ENCODE measurements around the gene NDUFV1.
"Not testable (repeated sequence)": the region's sequence is repeated elsewhere in the genome, so short reads cannot be mapped to it uniquely, and the experiment has no call there.

NDUFV1 gene

DNA sequence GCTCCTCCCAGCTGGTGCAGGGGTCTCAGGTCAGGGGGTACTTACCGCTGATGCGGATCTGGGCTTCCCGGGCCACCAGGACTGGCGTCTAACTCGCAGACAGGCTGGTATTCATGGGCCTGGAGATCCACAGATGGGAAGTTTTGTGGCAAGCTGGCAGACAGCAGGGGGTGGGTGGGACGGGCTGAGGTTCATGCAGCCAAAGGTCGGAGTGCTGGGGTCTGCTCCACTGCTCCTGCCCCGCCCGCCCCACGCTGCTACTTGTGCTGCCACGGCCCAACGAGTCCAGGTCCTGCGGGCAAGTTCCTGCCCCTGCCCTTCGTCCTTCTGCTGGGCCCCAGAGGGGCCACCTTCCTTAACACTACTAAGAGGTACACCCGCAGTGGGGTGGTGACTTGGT is 40.7 kb downstream of the NDUFV1 start:
- no peak overlapping the region for H3K4me3 ChIP-seq (ENCODE audit: low read depth in 1 of 2, low read length in 2 of 2)
- H3K27me3 ChIP-seq (ENCODE audit: control insufficient read depth in 1 of 2, insufficient read depth in 2 of 2, low read length in 2 of 2), result peaks cover 0 to 4% of the 10 kb centered on the region in 2 donors
- no peaks in the 10 kb centered on the region for H3K36me3 ChIP-seq (ENCODE audit: insufficient read depth, low read length)
- no peak overlapping the region for H3K27ac ChIP-seq (ENCODE audit: low read depth, low read length)
- no peaks in the 10 kb centered on the region for H3K9me3 ChIP-seq (ENCODE audit: low read length)
- H3K9ac ChIP-seq (ENCODE audit: low read length), result no peak overlapping the region
- no peaks in the 10 kb centered on the region for H3K4me1 ChIP-seq (ENCODE audit: insufficient read depth, low read length)

DNA sequence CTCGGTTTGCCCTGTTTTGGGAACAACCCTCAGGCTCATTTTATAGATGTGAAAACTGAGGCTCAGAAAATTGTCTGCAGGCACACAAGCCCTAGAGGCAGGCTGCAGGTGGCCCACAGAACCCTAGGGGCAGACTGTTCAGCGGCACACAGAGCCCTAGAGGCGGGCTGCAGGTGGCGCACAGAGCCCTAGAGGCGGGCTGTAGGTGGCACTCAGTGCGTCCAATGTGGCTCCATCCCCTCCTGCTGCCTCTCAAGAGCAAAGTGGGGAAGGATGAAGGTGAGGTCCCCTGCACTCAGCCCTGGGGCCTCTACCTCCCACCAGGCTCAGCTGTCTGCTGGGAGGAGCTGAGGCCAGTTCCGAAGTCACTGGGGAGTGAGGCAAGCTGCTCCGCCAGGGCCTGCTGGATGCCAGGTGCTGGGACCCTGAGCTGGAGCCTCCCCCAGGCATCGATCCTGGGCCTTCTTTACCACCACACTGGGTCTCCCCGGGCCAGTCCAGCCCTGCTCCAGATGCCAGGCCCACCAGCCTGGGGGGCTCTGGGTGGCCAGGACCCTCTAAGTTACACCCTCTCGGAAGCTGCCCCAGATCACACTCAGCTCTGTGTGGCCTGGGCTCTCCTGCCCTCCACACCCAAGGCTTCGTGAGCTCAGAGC is 41.5 kb downstream of the NDUFV1 start:
- no peak overlapping the region for H3K9ac ChIP-seq (ENCODE audit: low read length)
- no peak overlapping the region for H3K4me3 ChIP-seq (ENCODE audit: low read depth in 1 of 2, low read length in 2 of 2)
- no peaks in the 10 kb centered on the region for H3K4me1 ChIP-seq (ENCODE audit: insufficient read depth, low read length)
- no peaks in the 10 kb centered on the region for H3K36me3 ChIP-seq (ENCODE audit: insufficient read depth, low read length)
- H3K27me3 ChIP-seq (ENCODE audit: control insufficient read depth in 1 of 2, insufficient read depth in 2 of 2, low read length in 2 of 2), result peaks cover 0 to 4% of the 10 kb centered on the region in 2 donors
- no peak overlapping the region for H3K27ac ChIP-seq (ENCODE audit: low read depth, low read length)
- no peaks in the 10 kb centered on the region for H3K9me3 ChIP-seq (ENCODE audit: low read length)

DNA sequence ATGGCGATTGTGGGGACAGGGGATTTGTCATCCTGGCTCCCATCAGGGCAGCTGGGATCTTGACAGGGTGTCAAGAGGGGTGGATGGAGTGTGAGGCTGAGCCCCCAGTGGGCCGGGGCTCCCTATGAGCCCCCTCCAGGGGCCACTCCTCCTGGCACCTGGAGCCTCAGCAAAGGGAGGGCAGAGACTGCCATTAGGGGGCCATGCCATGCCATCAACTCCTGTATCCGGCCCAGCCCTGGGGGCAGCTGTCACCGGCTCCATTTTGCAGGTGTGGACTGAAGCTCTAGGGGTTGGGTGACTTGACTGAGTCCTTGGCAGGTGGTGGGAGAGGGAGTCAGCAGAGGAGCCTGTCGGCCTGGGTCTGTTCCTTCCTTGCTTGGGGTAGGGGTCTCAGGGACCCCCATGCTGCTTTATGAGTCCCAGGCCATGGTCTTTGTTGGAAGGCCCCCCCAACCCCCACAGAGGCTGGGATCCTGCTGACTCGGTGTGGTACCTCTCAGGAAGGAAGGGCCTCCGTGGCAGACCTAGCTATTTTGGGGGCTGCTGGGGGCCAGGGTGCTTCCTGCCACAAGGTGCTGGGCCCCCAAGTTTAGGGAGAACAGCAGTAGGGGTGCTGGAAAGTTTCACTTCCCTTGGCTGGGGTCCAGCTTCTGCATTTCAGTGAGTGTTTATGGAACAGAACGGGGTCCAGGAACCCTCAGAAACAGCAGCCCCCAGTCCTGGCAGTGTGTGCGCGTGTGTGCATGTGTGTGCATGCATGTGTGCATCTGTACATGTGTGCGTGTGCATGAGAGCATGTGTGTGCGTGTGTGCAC is 42.3 kb downstream of the NDUFV1 start:
- Histone ChIP-seq H3K27me3 (ENCODE audit: control insufficient read depth in 1 of 2, insufficient read depth in 2 of 2, low read length in 2 of 2) (peaks cover 0 to 4% of the 10 kb centered on the region in 2 donors), H3K4me1 (ENCODE audit: insufficient read depth, low read length) (no peaks in the 10 kb centered on the region), H3K36me3 (ENCODE audit: insufficient read depth, low read length) (no peaks in the 10 kb centered on the region), H3K9me3 (ENCODE audit: low read length) (no peaks in the 10 kb centered on the region), H3K9ac (ENCODE audit: low read length) (no peak overlapping the region), H3K4me3 (ENCODE audit: low read depth in 1 of 2, low read length in 2 of 2) (no peak overlapping the region), H3K27ac (ENCODE audit: low read depth, low read length) (no peak overlapping the region)

DNA sequence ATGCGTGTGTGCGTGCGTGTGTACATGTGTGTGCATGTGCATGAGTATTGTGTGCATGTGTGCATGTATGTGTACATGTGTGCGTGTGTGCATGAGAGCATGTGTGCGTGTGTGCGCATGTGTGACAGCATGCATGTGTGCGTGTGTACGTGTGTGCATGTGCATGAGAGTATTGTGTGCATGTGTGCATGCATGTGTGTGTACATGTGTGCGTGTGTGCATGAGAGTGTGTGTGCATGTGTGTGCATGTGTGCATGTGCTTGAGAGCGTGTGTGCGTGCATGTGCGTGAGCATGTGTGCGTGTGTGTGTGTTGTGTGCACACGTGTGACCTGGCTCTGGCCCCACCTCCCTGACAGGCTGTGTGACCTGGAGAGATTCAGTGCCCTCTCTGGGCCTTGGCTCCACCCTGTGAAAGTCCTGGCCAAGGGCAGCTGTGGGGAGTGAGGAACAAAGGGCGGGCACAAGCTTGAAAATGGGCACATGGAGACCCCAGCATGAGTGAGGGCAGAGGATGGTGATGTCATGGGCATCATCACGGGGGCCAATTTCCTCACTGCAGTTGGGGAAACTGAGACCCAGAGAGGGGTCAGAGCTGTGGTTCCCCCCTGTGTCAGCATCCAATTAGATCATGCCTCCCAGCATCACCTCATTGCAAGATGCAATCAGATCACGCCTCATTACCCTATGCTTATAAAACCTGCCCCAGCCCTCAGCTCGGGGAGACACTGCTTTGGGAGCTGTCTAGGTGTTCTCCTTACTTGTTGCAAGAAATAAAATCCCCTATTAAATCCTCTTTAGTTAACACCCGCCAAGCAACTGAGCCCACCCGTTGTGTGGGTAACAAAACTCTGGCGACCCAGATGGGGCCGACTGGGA is 43.1 kb downstream of the NDUFV1 start:
- Histone ChIP-seq H3K9me3 (ENCODE audit: low read length) (no peaks in the 10 kb centered on the region), H3K27me3 (ENCODE audit: control insufficient read depth in 1 of 2, insufficient read depth in 2 of 2, low read length in 2 of 2) (peaks cover 0 to 4% of the 10 kb centered on the region in 2 donors), H3K9ac (ENCODE audit: low read length) (no peak overlapping the region), H3K4me3 (ENCODE audit: low read depth in 1 of 2, low read length in 2 of 2) (peak overlapping the region in 1 of 2 donors; percentile 23), H3K36me3 (ENCODE audit: insufficient read depth, low read length) (no peaks in the 10 kb centered on the region), H3K4me1 (ENCODE audit: insufficient read depth, low read length) (no peaks in the 10 kb centered on the region), H3K27ac (ENCODE audit: low read depth, low read length) (no peak overlapping the region)

DNA sequence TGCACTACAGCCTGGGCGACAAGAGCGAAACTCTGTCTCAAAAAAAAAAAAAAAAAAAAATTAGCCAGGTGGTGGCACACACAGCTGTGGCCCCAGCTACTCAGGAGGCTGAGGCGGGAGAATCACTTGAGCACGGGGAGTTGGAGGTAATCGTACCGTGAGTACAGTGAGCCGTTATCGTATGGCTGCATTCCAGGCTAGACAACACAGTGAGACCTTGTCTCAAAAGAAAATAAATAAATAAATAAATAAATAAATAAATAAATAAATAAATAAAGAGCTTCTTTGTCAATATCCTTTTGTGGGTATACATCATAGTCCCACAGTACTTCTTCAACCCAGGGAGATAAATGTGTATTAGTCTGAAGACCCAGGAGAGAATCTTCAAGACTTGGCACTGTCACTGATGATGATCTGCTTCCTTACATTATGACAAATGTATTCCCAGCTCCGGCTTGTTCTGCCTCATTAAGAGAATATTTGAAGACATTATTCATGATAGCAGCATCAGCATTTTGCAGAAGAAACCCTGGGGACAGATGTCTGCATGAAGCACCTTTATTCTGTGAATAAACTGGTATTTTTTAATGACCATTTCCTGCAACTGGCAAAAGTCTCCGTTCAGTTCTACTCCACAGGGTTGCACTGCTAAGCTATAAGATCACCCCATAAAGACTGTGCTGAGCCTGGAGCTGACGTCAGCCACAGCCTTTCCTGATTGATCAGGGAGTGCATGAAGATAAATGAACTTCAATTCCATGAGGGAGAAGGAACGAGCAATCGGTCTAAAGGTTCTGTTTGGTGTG is 45.4 kb downstream of the NDUFV1 start:
- H3K4me1 ChIP-seq (ENCODE audit: insufficient read depth, low read length), result no peaks in the 10 kb centered on the region
- H3K9ac ChIP-seq (ENCODE audit: low read length), result no peak overlapping the region
- no peaks in the 10 kb centered on the region for H3K9me3 ChIP-seq (ENCODE audit: low read length)
- H3K27me3 ChIP-seq (ENCODE audit: control insufficient read depth in 1 of 2, insufficient read depth in 2 of 2, low read length in 2 of 2), result no peaks in the 10 kb centered on the region
- no peaks in the 10 kb centered on the region for H3K36me3 ChIP-seq (ENCODE audit: insufficient read depth, low read length)
- no peak overlapping the region for H3K27ac ChIP-seq (ENCODE audit: low read depth, low read length)
- H3K4me3 ChIP-seq (ENCODE audit: low read depth in 1 of 2, low read length in 2 of 2), result no peak overlapping the region

DNA sequence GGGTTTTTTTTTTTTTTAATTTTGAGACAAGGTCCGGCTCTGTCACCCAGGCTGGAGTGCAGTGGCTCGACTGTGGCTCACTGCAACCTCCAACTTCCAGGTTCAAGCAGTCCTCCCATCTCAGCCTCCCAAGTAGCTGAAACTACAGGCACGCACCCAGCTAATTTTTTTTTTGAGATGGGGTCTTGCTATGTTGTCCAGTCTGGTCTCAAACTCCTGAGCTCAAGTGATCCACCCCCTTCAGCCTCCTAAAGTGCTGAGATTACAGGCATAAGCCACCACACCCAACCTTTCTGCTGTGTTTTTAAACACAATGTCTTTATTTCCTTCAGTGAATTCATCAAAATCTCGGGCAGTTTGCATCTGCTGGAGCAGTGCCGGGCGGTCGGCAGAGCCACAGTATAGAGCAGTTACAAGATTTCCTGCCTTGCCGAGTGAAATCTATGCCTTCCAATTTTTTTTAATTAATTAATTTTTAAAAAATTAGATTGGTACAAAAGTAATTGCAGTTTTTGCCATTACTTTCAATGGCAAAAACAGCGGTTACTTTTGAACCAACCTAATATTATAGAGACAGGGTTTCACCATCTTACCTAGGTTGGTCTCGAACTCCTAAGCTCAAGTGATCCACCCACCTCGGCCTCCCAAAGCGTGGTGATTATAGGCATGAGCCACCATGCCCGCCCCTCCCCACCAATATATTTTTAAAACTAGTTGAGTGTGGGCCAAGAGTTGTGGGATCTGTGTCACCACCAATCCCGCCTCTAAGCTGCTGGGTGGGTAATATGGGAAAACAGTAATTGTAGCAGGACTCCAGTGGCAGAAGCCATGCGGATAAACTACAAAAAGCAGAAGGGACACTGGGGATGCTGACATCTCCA is 46.5 kb downstream of the NDUFV1 start:
- Histone ChIP-seq H3K36me3 (ENCODE audit: insufficient read depth, low read length) (no peaks in the 10 kb centered on the region), H3K9me3 (ENCODE audit: low read length) (no peaks in the 10 kb centered on the region), H3K9ac (ENCODE audit: low read length) (no peak overlapping the region), H3K4me1 (ENCODE audit: insufficient read depth, low read length) (no peaks in the 10 kb centered on the region), H3K4me3 (ENCODE audit: low read depth in 1 of 2, low read length in 2 of 2) (no peak overlapping the region), H3K27ac (ENCODE audit: low read depth, low read length) (no peak overlapping the region), H3K27me3 (ENCODE audit: control insufficient read depth in 1 of 2, insufficient read depth in 2 of 2, low read length in 2 of 2) (no peaks in the 10 kb centered on the region)

DNA sequence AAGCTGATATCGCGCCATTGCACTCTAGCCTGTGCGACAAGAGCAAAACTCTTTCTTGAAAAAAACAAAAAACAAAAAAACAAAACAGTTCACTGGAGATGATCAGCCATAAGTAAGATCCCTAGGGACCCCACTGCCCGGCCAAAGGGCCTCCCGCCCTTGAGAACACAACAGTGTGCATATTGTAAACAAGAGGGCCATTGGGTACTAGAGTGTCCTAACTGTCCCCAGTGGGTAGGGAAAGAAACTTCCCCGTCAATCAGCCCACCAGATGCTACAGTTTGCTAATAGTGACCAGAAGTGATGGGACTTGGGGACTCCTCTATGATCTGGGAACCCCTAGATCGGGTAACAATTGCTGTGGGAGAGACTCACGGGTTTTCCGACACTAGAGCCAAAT is 47.5 kb downstream of the NDUFV1 start:
- H3K4me1 ChIP-seq (ENCODE audit: insufficient read depth, low read length), result no peaks in the 10 kb centered on the region
- H3K27me3 ChIP-seq (ENCODE audit: control insufficient read depth in 1 of 2, insufficient read depth in 2 of 2, low read length in 2 of 2), result no peaks in the 10 kb centered on the region
- no peak overlapping the region for H3K27ac ChIP-seq (ENCODE audit: low read depth, low read length)
- H3K9ac ChIP-seq (ENCODE audit: low read length), result no peak overlapping the region
- no peaks in the 10 kb centered on the region for H3K9me3 ChIP-seq (ENCODE audit: low read length)
- H3K36me3 ChIP-seq (ENCODE audit: insufficient read depth, low read length), result no peaks in the 10 kb centered on the region
- no peak overlapping the region for H3K4me3 ChIP-seq (ENCODE audit: low read depth in 1 of 2, low read length in 2 of 2)

DNA sequence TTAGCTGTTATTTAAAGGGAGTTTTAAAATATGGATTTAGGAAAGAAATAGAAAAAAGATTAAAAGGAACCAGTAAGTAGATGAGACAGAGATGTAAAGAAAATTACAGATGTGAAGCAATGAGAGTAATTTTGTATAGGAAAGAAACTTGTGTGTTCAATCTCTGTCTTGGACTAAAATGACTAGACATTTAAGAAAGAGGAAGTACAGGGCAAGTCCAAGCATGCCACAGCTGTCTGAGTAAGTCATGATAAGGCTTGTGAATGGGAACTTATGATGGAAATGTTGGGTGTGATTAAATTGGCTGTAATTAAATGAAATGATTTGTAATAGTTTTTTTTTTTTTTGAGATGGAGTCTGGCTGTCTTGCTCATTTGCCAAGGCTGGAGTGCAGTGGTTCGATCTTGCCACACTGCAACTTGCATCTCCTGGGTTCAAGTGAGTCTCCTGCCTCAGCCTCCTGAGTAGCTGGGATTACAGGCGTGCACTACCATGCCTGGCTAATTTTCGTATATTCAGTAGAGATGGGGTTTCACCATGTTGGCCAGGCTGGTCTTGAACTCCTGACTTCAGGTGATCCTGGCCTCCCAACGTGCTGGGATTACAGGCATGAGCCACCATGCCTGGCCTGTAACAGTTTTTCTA is 49.7 kb downstream of the NDUFV1 start:
- Histone ChIP-seq H3K4me3 (ENCODE audit: low read depth in 1 of 2, low read length in 2 of 2) (no peak overlapping the region), H3K9me3 (ENCODE audit: low read length) (no peaks in the 10 kb centered on the region), H3K27ac (ENCODE audit: low read depth, low read length) (no peak overlapping the region), H3K4me1 (ENCODE audit: insufficient read depth, low read length) (no peaks in the 10 kb centered on the region), H3K36me3 (ENCODE audit: insufficient read depth, low read length) (no peaks in the 10 kb centered on the region), H3K27me3 (ENCODE audit: control insufficient read depth in 1 of 2, insufficient read depth in 2 of 2, low read length in 2 of 2) (no peaks in the 10 kb centered on the region), H3K9ac (ENCODE audit: low read length) (no peak overlapping the region)

DNA sequence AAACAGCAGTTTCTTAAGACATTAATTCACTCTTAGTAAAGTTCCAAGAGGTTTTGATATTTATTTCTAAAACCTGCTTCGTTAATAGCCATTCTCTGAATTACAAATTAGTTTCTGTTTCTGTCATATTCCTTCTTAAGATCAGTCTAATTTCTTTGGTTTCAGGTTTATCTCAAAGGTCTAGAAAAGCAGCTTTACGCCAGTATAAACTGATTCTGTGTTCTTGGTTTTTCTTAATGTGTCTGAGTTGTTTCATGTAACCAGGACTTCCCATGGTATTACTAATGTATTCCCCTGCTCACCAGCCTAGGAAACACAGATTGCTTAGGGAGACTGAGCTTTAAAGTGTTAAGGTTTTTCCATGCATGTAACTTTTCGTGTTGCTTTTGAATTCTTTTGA is 50.6 kb downstream of the NDUFV1 start:
- H3K36me3 ChIP-seq (ENCODE audit: insufficient read depth, low read length), result no peaks in the 10 kb centered on the region
- no peak overlapping the region for H3K9ac ChIP-seq (ENCODE audit: low read length)
- no peaks in the 10 kb centered on the region for H3K27me3 ChIP-seq (ENCODE audit: control insufficient read depth in 1 of 2, insufficient read depth in 2 of 2, low read length in 2 of 2)
- H3K4me1 ChIP-seq (ENCODE audit: insufficient read depth, low read length), result no peaks in the 10 kb centered on the region
- no peaks in the 10 kb centered on the region for H3K9me3 ChIP-seq (ENCODE audit: low read length)
- H3K27ac ChIP-seq (ENCODE audit: low read depth, low read length), result no peak overlapping the region
- no peak overlapping the region for H3K4me3 ChIP-seq (ENCODE audit: low read depth in 1 of 2, low read length in 2 of 2)

DNA sequence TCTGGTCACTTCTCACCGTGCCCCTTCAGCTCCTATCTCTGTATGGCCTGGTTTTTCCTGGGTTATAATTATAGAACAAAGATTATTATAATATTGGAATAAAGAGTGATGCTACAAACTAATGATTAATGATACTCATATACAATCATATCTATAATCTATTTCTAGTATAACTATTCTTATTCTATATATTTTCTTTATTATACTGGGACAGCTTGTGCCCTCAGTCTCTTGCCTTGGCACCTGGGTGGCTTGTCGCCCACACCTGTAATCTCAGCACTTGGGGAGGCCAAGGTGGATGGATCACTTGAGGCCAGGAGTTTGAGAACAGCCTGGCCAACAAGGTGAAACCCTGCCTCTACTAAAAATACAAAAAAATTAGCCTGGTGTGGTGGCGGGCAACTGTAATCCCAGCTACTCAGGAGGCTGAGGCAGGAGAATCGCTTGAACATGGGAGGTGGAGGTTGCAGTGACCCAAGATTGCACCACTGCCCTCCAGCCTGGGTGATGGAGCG is 53.0 kb downstream of the NDUFV1 start:
- H3K4me3 ChIP-seq (ENCODE audit: low read depth in 1 of 2, low read length in 2 of 2); H3K27me3 ChIP-seq (ENCODE audit: control insufficient read depth in 1 of 2, insufficient read depth in 2 of 2, low read length in 2 of 2); H3K4me1 ChIP-seq (ENCODE audit: insufficient read depth, low read length); H3K9ac ChIP-seq (ENCODE audit: low read length); H3K36me3 ChIP-seq (ENCODE audit: insufficient read depth, low read length); H3K27ac ChIP-seq (ENCODE audit: low read depth, low read length); H3K9me3 ChIP-seq (ENCODE audit: low read length): not testable (repeated sequence)

Measured in muscle layer of colon (tissue), 2 donors.